Peyer's patch (tissue), 4 donors: ENCODE results near the gene BABAM1.

ENCODE experiments used
- POLR2A ChIP-seq, 2 donors: fragments of 450-650 bp; IDR thresholded peaks; one replicate each; pipeline ENCODE4 v1.5.1; 2017; ENCODE audit warnings: antibody characterized with exemption in 2 of 2, mild to moderate bottlenecking in 2 of 2, moderate library complexity in 2 of 2
- TF ChIP-seq, protein P1 (sequence below), 6 experiments: fragments of 450-650 bp in 4 of 6; fragments of 200-600 bp in 2 of 6; sonication (generic) in 1 of 6; IDR thresholded peaks; one replicate each; pipeline ENCODE4 v1.5.1; 2017 to 2019; ENCODE audit warnings: antibody characterized with exemption in 6 of 6, mild to moderate bottlenecking in 3 of 6, moderate library complexity in 1 of 6

DNA sequence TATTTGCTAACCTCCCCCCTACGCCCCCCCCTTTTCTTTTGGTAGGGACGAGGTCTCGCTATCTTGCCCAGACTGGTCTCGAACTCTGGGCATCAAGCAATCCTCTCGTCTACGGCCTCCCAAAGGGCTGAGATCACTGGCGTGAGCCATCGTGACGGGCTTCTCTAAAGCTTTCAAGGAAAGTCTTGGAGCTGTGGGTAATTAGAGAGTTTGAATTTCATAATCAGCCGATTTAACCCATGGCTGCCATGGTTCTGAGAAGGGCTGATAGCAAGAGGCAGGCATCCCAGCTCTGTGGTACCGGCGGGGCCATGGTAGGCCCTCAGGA, 36.7 kb downstream of the BABAM1 start:
- TF ChIP-seq, protein P1, sequence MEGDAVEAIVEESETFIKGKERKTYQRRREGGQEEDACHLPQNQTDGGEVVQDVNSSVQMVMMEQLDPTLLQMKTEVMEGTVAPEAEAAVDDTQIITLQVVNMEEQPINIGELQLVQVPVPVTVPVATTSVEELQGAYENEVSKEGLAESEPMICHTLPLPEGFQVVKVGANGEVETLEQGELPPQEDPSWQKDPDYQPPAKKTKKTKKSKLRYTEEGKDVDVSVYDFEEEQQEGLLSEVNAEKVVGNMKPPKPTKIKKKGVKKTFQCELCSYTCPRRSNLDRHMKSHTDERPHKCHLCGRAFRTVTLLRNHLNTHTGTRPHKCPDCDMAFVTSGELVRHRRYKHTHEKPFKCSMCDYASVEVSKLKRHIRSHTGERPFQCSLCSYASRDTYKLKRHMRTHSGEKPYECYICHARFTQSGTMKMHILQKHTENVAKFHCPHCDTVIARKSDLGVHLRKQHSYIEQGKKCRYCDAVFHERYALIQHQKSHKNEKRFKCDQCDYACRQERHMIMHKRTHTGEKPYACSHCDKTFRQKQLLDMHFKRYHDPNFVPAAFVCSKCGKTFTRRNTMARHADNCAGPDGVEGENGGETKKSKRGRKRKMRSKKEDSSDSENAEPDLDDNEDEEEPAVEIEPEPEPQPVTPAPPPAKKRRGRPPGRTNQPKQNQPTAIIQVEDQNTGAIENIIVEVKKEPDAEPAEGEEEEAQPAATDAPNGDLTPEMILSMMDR (IDR thresholded peaks at IDR 0.05): no peak
- TF ChIP-seq POLR2A (IDR thresholded peaks at IDR 0.05): no peak
